Activated CD4-positive, alpha-beta T cell treated with anti-CD3 and anti-CD28 coated beads, Interleukin-2, Interleukin-4, amounts not matched to agents 100 ng/mL and 50 ng/mL, durations not matched to agents 16 hours and 8 hours (primary cell): ENCODE data around the gene RASSF5.
A peak's percentile ranks its signal among the peaks of the same experiment; 100 is the strongest.

Experiments
- DNase-seq: peaks from one replicate; pipeline ENCODE4 v3.0.0-alpha.2; 2020; ENCODE audit warnings: low spot score

RASSF5 gene

GRCh38 chr1:206635080-206635977 lies 128.0 kb downstream of the RASSF5 start, which contains the start of gene DYRK3:
Gene DYRK3 (plus strand): TSS chr1:206635536. CDS start chr1:206635704, 168 bp downstream.
- DNase-seq: peak; percentile 95

DNA sequence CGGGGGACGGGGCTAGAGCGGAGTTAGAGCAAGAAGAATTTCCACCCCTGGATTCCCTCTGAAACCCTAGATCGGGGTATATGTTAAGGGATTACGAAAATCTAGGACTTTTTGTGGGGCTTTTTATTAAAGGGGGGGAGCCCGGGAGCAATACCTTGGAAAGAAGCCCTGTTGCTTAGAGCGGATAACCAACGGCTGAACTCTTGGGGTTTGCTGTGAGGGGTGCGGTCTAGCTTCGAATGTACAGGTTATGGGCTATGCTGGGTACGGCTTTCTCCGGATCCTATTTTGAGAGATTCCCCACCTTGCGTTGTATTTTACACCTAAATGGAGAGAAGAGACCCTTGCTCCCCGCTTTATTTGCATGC lies 128.6 kb downstream of the RASSF5 start:
- DNase-seq: peak; percentile 7

- DNase-seq: no peak
Observed at GRCh38 chr1:206636671-206637070, 129.3 kb downstream of the RASSF5 start.

- no peak for DNase-seq
Observed at GRCh38 chr1:206637605-206638004, 130.3 kb downstream of the RASSF5 start.
